Spleen (tissue), 13 donors: ENCODE data around the gene HTATSF1. TPM values are rescaled to one million over a fixed set of nuclear protein-coding genes. Genes with fewer than 3 reads are reported as not detected.
A peak's percentile ranks its signal among the peaks of the same experiment; 100 is the strongest.

Experiments used
- DNase-seq: peaks from one replicate; pipeline ENCODE4 v3.0.0-alpha.2; 2020
- H3K27ac ChIP-seq, 8 donors: fragments of 200-600 bp; sonication (generic) in 7 of 8; 1 replicate in 4 of 8; 2 replicates in 4 of 8; pipeline versions ENCODE4 v1.5.0 to v1.8.0; 2016 to 2021; ENCODE audit warnings: inconsistent platforms in 4 of 8, mild to moderate bottlenecking in 4 of 8, moderate library complexity in 1 of 8
- H3K27me3 ChIP-seq, 7 donors: fragments of 200-600 bp; sonication (generic) in 6 of 7; replicated peaks in 1 of 7; 1 replicate in 4 of 7; 2 replicates in 3 of 7; pipeline versions ENCODE4 v1.5.0 to v1.8.0; 2016 to 2021; ENCODE audit warnings: inconsistent platforms in 3 of 7, mild to moderate bottlenecking in 1 of 7
- H3K36me3 ChIP-seq, 6 donors: fragments of 200-600 bp; sonication (generic) in 5 of 6; 1 replicate in 4 of 6; 2 replicates in 2 of 6; pipeline versions ENCODE4 v1.5.0 to v1.8.0; 2016 to 2021; ENCODE audit warnings: inconsistent platforms in 2 of 6
- H3K4me1 ChIP-seq, 6 donors: fragments of 200-600 bp; sonication (generic) in 5 of 6; 1 replicate in 3 of 6; 2 replicates in 3 of 6; pipeline versions ENCODE4 v1.5.0 to v1.8.0; 2016 to 2021; ENCODE audit warnings: inconsistent platforms in 3 of 6
- H3K4me3 ChIP-seq, 8 donors: fragments of 200-600 bp; sonication (generic) in 7 of 8; 1 replicate in 4 of 8; 2 replicates in 4 of 8; pipeline versions ENCODE4 v1.5.0 to v1.8.0; 2016 to 2021; ENCODE audit warnings: inconsistent platforms in 4 of 8, mild to moderate bottlenecking in 4 of 8, moderate library complexity in 2 of 8
- H3K9me3 ChIP-seq, 8 donors: fragments of 200-600 bp; sonication (generic) in 7 of 8; 1 replicate in 4 of 8; 2 replicates in 4 of 8; pipeline versions ENCODE4 v1.5.0 to v1.8.0; 2016 to 2021; ENCODE audit warnings: inconsistent platforms in 4 of 8
- CTCF ChIP-seq, 11 experiments: fragments of 200-600 bp in 7 of 11; fragments of 450-650 bp in 4 of 11; sonication (generic) in 4 of 11; IDR thresholded peaks in 8 of 11; conservative IDR thresholded peaks in 3 of 11; 1 replicate in 7 of 11; 2 replicates in 4 of 11; pipeline versions ENCODE4 v1.4.0 to v1.8.0; 2016 to 2021; ENCODE audit warnings: antibody characterized with exemption in 11 of 11, inconsistent platforms in 4 of 11, mild to moderate bottlenecking in 1 of 11
- POLR2A ChIP-seq, 3 donors: fragments of 450-650 bp; IDR thresholded peaks; one replicate each; pipeline ENCODE4 v1.5.1; 2017; ENCODE audit warnings: antibody characterized with exemption in 3 of 3, mild to moderate bottlenecking in 1 of 3
- POLR2AphosphoS5 ChIP-seq, 3 donors: sonication (generic); formaldehyde crosslinking; IDR thresholded peaks; one replicate each; pipeline ENCODE4 v1.5.1; 2017; ENCODE audit warnings: antibody characterized with exemption in 3 of 3
- WGBS, 5 donors: extraction: QIAGEN DNeasy Blood & Tissue Kit in 3 of 5; methylation state at CpG; one replicate each; pipeline versions ENCODE4 v1.1.5 to v1.1.7; 2013 to 2018; 5-methylcytosine and 5-hydroxymethylcytosine counted together
- intact Hi-C: fragments of 100-400 bp; cut with DNase I; formaldehyde crosslinking; loops from one replicate; pipeline ENCODE4 v1.15.0; 2023; ENCODE audit warnings: low total_unique reads
- long read RNA-seq, 2 donors: transcript quantifications; one replicate each; lab custom pipeline, GENCODE V29; 2026
- polyA plus RNA-seq, 3 donors: library from polyadenylated mRNA; stranded (reverse); fragments of 200-250 nt; gene quantifications; one replicate each; pipeline ENCODE4 v1.2.1, GENCODE V29; 2013
- total RNA-seq, 7 donors: library from RNA; depleted of rRNA in 3 of 7; stranded (reverse); fragments of >200 nt in 3 of 7; fragmentation: NEBNext Ultra II Directional in 4 of 7; extraction: Animal tissue kit (Norgen Biotek cat#: 25700) in 4 of 7; gene quantifications; one replicate each; pipeline versions ENCODE4 v1.1.0 to v1.2.1, GENCODE V29; 2016 to 2021
- donor health status: healthy with polysubstance abuse.
- donor health status: DM: no; HTN: no; CAD: no; lungs with moderate emphysema.
- donor health status: DM: no; HTN: no; CAD: no.
- donor health status: Bipolar disorder and iron deficiency.
- donor health status: healthy.
- donor health status: DM: no; HTN: no; CAD: no.
- donor health status: DM: yes; HTN: yes; CAD: no.

Gene HTATSF1
- total RNA-seq, result 10 to 100 TPM; 21.4 to 40.5 (median 27.1) TPM
- 10 to 100 TPM; 15.8 to 31.1 (median 20.3) TPM for polyA plus RNA-seq
- long read RNA-seq, donor 1, transcript HTATSF1-204 (10 exons, 3,019 nt), result minor isoform, 6 of 34 reads
- long read RNA-seq, donor 1, transcript HTATSF1-201 (9 exons, 2,775 nt), result major isoform, 8 of 34 reads
- long read RNA-seq, donor 1, partial matches to known transcripts, result 18 of 34 reads
- long read RNA-seq, donor 1, other reads (novel, unspliced or antisense), result 0 of 34 reads
- long read RNA-seq, donor 2, transcript HTATSF1-201 (9 exons, 2,775 nt), result major isoform, 7 of 24 reads
- long read RNA-seq, donor 2, partial matches to known transcripts, result 14 of 24 reads
- long read RNA-seq, donor 2, other reads (novel, unspliced or antisense), result 0 of 24 reads

- peaks cover 0 to 31% (median 9%) of the 10 kb centered on the region in 6 donors for H3K36me3 ChIP-seq
- intact Hi-C loops, result no loop called here
- H3K9me3 ChIP-seq, result no peaks in the 10 kb centered on the region
- TF ChIP-seq CTCF (IDR thresholded peaks at IDR 0.05 in 8 of 11, conservative IDR thresholded peaks at IDR 0.05 in 3 of 11) (no peak), POLR2AphosphoS5 (IDR thresholded peaks at IDR 0.05) (peak in 2 of 3 donors; percentile 24 to 37), POLR2A (IDR thresholded peaks at IDR 0.05) (no peak)
- peaks cover 0 to 30% (median 11%) of the 10 kb centered on the region in 6 donors for H3K4me1 ChIP-seq
- no peaks in the 10 kb centered on the region for H3K27me3 ChIP-seq
- 0 to 53% (median 1%) methylated on average over 24 to 35 of the region's 35 CpGs for WGBS, 5 donors
- peak; percentile 88 for DNase-seq
- H3K4me3 ChIP-seq, result peak within 1 kb of the TSS; percentile 30 to 78 (median 56)
- peak within 1 kb of the TSS; percentile 83 to 97 (median 96) for H3K27ac ChIP-seq
Observed at GRCh38 chrX:136497556-136498052, at the start of gene HTATSF1. Gene HTATSF1 (plus strand): TSS chrX:136497592. CDS start chrX:136497685, 93 bp downstream.

- no peaks in the 10 kb centered on the region for H3K9me3 ChIP-seq
- no peak for DNase-seq
- no peak overlapping the region for H3K27ac ChIP-seq
- no peak overlapping the region for H3K4me3 ChIP-seq
- TF ChIP-seq CTCF (IDR thresholded peaks at IDR 0.05 in 8 of 11, conservative IDR thresholded peaks at IDR 0.05 in 3 of 11) (no peak), POLR2A (IDR thresholded peaks at IDR 0.05) (no peak), POLR2AphosphoS5 (IDR thresholded peaks at IDR 0.05) (no peak)
- H3K36me3 ChIP-seq, result no peaks in the 10 kb centered on the region
- intact Hi-C loops, result no loop called here
- H3K4me1 ChIP-seq, result no peaks in the 10 kb centered on the region
- H3K27me3 ChIP-seq, result peaks cover 0 to 9% (median 0%) of the 10 kb centered on the region in 7 donors
Observed at GRCh38 chrX:136447968-136448367, 49.4 kb upstream of the HTATSF1 start.

GRCh38 chrX:136450050-136450830, 47.2 kb upstream of the HTATSF1 start:
- intact Hi-C loops, result no loop called here
- H3K4me3 ChIP-seq, result no peak overlapping the region
- H3K9me3 ChIP-seq, result no peaks in the 10 kb centered on the region
- TF ChIP-seq CTCF (IDR thresholded peaks at IDR 0.05 in 8 of 11, conservative IDR thresholded peaks at IDR 0.05 in 3 of 11), result no peak
- no peak for TF ChIP-seq POLR2A (IDR thresholded peaks at IDR 0.05)
- no peaks in the 10 kb centered on the region for H3K36me3 ChIP-seq
- no peaks in the 10 kb centered on the region for H3K4me1 ChIP-seq
- H3K27ac ChIP-seq, result no peak overlapping the region
- WGBS, 5 donors, result 59 to 79% (median 61%) methylated on average over 8 of the region's 8 CpGs
- peaks cover 0 to 9% (median 0%) of the 10 kb centered on the region in 7 donors for H3K27me3 ChIP-seq
- no peak for DNase-seq

- H3K4me3 ChIP-seq, result no peak overlapping the region
- H3K27ac ChIP-seq, result no peak overlapping the region
- WGBS, 5 donors, result 87 to 96% (median 92%) methylated on average over 5 of the region's 5 CpGs
- H3K36me3 ChIP-seq, result no peaks in the 10 kb centered on the region
- intact Hi-C loops, result no loop called here
- H3K4me1 ChIP-seq, result no peaks in the 10 kb centered on the region
- peaks cover 0 to 6% (median 0%) of the 10 kb centered on the region in 7 donors for H3K27me3 ChIP-seq
- TF ChIP-seq CTCF (IDR thresholded peaks at IDR 0.05 in 8 of 11, conservative IDR thresholded peaks at IDR 0.05 in 3 of 11) (no peak), POLR2A (IDR thresholded peaks at IDR 0.05) (no peak), POLR2AphosphoS5 (IDR thresholded peaks at IDR 0.05) (no peak)
- no peak for DNase-seq
- H3K9me3 ChIP-seq, result no peaks in the 10 kb centered on the region
Observed at GRCh38 chrX:136452614-136453013, 44.8 kb upstream of the HTATSF1 start.
